Right lung (tissue), 5 donors: ENCODE results near the gene GRK5. TPM values are rescaled to one million over a fixed set of nuclear protein-coding genes. Genes with fewer than 3 reads are reported as not detected.

Experiments
- DNase-seq, 2 donors: peaks; one replicate each; pipeline ENCODE4 v3.0.0-alpha.2; 2013
- polyA plus RNA-seq, 5 donors: library from polyadenylated mRNA; unstranded; fragments of 120-200 nt; gene quantifications; one replicate each; pipeline versions ENCODE4 v1.2.1 to v1.2.3, GENCODE V29; 2013; ENCODE audit warnings: inconsistent platforms in 1 of 5, low replicate concordance in 1 of 5; ENCODE audit not compliant: insufficient read length in 5 of 5, insufficient read depth in 1 of 5

The GRK5 gene
- polyA plus RNA-seq, 5 donors = 52.2 to 60.0 (median 53.0) TPM

DNA sequence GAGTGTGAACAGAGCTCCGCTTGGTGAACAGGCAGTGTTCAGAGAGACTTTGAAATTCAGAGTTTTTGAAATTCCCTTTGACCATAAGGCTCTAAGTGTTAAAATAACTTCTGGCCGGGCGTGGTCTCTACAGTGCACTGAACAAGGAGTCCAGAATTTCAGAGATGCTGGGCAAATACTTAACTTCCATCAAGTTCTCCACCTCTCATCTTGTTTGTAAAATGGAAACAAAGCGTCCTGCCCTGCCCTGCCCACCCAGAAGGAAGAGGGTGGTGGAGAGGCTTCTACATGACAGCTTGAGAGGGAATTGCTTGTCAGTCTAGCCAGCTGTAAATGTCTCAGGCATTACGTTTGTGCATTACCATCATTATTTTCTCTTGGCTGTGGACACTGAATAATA is 232.6 kb downstream of the GRK5 start:
- no peak for DNase-seq

DNA sequence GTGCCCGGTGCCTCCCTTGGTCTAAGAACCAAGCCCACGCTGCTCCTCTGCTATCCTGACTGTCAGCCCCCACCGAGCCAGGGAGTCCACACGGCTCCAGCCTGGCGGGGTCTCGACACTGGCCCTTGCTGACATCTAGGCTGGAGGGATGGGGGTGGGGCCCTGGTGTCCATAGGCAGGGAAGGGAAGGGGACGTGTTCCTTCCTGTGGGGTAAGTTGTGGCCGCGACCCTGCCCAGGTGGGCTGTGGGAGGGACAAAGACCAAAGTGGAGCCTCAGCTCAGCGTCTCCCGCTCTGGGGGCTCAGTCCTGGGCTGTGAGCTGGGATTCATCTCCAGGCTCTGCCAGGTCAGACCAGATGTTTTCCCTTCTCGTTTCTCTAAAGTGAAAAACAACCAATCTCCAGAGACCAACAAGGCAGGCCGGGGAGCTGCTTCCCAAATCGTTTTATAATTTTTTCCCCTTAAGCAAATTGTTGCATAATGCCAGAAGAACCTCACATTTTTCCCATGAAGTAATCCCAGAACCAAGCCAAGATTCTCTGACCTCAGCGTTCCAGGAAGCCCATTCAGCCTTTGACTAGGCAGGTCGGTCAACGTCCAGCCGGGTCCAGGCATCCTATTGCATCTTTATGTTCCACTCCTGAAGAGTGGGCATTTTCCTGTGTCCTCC is 233.9 kb downstream of the GRK5 start:
- DNase-seq = no peak

DNA sequence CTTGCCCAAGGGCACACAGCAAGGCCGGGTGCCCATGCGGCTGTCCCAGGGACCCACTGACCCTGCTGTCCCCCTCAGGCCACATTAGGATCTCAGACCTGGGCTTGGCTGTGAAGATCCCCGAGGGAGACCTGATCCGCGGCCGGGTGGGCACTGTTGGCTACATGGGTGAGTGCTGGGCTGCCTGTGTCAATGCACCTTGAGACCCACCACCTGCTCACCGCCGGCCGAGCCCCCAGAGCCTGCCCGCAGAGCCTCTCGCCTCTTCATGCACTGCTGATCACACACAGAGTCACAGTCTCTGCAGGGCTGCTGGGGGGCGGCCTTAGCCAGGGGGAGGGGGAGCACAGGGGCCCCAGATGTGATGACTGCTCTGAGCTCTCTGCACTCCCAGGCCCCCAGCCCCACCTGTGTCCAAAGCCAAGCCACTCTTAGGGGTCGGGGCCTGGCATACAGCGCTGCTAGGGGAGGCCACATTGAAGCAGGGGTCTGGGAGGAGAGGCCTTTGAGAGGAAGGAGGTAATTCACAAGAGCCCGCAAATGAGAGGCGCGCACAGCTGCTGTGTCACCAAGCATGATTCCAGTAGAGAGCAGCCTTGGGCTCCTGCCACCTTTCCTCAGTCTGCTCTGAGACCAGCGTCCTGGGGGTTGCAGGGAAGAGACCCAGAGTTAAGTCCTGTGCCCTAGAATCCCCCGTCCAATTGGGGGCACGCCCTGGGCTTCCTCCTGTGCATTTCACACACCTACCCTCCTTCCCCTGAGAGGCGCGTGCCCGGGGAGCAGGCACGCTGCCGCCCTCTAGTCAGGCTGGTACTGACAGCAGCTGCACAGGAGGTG is 234.8 kb downstream of the GRK5 start:
- no peak for DNase-seq

DNA sequence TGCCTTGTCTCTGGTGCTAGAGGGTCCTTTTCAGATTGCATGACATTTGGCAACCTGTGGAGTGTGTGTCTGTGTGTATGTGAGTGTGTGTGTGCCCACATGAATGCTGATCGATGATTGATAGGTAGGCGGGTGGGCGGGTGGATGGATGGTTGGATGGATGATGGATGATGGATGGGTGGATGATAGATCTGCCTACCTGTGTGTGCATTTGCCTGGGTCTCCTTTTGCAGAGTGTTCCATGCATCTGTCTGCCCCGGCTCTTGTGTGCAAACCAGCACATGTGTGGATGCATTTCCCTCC is 235.3 kb downstream of the GRK5 start:
- no peak for DNase-seq

DNA sequence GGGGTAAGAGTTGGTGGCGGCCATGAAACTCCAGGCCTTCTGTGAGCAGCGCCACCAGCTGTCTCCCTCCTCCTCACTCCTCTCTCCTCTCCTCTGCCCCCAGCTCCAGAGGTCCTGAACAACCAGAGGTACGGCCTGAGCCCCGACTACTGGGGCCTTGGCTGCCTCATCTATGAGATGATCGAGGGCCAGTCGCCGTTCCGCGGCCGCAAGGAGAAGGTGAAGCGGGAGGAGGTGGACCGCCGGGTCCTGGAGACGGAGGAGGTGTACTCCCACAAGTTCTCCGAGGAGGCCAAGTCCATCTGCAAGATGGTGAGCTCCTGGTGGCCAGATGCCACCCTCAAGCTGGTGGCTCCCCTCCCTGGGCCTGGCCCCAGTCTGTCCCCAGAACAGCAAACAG is 236.1 kb downstream of the GRK5 start:
- no peak for DNase-seq

DNA sequence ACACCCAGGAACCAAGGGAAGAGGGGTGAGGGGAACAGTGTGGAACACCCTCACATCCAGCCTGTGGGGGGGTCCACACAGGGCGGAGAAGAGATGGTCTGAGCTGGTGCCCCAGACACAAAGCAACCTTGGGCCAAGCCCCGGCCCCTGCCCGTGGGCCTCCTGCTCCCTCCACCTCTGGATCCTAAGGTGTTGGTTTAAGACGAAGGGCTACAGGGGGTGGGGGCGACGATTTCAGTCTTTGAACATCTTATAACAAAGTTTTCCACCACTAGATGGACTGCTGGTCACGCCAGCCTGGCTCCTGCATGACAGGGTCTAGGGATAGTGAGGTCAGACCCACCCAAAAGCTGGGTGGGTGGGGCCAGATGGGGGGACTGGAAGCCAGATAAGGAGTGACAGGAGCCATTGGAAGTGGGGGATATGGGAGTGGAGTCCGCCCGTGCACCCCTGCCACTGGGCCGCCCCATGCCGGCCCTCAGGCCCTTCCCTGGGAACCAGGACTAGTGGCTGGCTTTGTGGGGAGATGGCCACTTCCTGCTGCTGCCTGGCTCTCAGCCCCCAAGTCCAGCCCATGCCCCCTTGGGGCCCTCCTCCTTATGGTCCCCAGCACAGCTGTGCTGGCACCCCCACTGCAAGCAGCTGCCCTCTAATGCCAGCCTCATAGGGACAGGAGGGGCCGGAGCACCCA is 236.7 kb downstream of the GRK5 start:
- DNase-seq = no peak

DNA sequence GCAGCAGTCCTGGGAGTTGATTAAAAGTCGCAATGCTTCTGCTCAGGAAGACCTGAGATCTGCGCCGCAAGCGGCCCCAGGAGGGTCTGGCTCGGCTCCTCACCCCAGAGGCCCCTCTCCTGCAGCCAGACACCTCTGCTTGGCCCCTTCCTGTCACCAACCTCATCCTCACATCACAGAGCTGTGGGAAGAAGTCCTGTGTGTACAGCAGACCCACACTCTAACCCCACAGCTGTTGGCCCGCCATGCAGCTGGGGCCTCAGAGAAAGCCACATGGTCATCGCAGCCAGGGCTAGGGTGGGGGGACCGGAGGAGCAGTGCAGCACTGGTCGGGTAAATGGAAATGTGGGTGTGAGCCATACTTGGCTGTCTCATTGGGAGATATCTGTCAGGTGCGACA is 237.5 kb downstream of the GRK5 start:
- no peak for DNase-seq

DNA sequence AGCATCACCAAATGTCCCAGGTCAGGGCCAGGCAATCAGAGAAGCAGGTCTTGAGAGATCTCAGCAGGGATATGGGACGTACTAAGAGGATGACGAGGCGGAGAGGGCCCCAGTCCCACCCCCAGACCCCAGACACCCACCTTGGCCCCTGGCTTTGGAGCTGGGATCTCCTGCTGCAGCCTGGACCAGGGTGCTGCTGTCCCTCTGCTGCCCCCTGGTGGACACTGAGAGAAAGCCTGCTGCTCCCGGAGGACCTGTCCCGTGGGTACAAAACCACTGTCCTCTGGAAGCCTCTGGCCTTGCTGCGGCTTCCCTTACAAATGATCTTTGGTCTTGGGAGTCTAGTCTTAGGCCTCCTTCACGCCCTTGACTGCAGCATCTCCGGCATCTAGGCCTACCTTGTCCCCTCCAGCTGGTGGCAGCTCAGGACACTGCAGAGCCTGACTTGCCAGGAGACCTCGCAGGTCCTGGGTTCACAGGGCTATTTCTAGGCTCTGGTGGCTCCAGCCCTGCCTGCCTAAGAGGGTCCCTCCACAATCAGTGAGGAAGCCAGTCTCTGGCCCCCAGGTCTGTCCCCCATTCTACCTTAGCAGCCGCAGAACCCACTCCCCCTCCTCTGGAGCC is 238.1 kb downstream of the GRK5 start:
- peak; percentile 71 to 81 for DNase-seq

DNA sequence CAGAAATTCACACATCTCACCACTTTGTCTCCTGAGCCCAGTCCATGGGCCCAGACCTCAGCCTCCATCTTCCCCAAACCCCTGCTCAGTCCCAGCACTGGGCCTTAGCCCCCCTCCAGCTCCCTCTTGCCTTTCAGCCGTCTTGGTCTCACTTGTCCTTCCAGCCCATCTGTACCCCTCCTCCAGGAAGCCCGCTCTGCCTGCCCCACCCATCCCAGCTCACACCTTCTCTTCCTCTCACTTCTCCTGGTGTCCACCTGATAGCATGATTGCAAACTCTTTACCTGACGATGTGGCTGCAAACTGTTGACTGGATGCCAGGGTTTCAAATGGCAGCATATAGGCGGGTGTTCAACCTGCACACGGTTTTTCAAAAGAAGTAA is 238.6 kb downstream of the GRK5 start:
- DNase-seq = no peak

DNA sequence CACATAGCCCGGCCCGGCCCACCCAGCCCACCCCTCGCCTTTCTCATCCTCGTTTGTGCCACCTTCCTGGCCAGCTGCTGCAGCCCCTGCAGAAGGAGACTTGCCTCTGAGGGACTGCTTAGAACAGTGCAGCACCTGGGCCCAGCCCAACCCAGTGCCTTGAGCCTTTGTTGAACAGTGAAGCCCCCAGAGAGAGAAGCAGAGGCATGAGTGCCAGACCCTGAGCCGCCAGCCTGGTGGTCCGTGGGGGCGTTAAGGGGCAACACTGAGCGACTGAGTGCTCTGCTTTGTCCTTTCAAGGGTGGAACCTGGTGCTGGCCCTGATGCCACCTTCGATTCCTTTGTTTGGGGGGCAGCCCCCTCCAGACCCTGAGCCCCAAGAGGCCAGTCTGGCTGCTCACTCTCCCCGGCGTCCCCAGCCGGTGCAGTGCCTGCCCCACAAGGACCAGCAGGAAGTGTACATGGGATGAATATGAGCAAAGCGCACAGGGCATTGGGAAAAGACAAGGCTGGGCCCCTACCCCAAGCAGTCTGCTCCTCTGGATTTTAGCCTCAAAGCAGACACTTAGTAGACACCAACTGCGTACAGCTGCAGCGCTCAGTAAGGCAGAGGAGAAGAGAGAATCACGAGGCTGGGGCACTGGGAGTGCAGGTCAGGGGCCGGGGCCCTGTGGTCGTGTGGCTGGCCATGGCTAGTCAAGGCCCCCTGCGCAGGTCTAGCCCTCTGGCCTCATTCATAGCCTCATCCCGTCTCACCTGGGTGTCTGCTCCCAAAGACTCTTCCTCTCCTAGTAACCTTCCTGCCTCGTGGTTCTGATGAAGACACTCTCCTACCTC is 239.3 kb downstream of the GRK5 start:
- DNase-seq = no peak

DNA sequence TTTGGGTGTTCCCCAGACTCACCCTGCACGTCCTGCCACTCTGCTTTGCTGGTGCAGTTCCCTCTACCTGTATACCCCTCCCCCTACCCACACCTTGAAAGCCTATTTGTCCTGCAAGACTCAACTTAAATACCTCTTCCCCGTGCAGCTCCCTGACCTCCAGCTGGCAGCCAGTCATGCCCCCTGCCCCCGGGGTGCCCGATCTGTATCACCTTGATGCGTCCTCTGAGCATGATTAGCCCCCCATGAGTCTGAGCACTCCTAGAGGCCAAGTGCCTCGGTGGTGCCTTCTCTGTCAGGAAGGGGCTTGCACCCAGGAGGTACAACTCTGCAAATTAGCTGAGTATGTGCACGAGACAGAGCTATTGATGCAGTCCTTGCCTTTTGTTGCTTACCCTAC is 240.1 kb downstream of the GRK5 start:
- DNase-seq = no peak

DNA sequence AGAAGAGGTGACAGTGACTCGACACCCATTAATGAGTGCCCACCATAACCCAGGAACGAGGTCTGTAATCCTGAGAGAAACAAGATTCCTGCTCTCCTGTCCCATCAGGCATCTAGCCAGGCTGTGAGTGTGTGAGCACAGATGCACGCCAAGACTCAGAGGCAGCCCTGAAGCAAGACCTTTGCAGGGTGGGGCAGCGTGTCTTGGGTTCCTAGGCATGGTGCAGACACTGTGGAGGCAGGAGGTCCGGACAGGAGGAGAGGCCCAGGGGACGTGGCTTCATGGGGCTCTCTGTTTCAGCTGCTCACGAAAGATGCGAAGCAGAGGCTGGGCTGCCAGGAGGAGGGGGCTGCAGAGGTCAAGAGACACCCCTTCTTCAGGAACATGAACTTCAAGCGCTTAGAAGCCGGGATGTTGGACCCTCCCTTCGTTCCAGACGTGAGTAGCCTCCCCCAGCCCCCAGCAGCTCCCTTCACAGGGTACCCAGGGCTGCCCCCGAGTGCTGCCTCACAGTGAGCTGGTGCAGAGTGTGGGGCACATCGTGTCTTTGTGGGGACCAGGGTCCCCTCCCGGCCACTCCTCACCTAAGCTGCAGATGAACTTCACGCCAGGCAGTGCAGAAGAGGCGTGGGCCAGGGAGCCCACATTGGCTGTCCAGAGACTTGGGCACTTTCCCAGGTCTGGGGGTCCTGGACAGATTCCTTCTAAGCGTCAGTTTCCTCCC is 240.6 kb downstream of the GRK5 start:
- DNase-seq = no peak

DNA sequence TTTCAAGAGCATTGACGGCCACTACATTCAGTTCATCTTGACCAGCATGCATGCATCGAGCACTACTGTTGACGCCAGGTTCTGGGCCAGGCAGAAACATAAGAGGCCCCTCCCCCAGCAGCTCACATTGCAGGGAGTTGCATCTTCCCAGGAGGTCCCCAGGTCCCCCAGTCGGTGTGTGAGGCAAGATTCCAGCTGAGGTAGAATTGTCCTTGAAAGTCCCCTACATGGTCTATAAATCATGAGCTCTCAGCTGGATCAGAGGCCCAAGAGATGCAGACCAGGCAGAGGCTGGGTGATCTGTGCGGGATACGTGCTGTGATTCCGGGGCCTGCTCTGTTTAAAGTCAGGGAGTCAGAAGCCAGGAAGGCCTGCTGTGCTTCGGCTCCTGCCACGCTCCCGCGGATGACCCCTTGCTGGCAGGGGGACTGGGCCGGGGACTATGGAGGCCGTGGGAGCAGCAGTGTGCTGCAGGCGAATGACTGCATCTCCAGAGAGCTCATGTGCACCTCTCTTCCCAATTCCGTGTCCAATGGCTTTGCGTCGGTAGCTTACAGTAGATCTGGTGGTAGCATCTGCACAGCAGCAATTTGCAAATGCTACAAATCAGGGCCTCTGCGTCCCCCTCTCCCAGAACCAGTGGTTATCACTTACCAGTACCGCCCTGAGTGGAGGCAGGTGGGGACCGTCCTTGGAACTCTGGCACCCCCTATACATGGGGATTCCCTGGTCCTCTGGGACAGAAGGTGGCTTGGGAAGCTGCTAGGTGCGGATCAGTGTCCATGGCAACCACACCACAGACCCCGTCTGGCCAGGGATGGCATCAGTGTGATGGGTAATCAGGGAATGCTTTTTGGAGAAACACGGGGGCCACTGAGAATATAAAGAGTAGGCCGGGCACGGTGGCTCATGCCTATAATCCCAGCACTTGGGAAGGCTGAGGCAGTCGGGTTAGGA is 241.5 kb downstream of the GRK5 start:
- DNase-seq = no peak

DNA sequence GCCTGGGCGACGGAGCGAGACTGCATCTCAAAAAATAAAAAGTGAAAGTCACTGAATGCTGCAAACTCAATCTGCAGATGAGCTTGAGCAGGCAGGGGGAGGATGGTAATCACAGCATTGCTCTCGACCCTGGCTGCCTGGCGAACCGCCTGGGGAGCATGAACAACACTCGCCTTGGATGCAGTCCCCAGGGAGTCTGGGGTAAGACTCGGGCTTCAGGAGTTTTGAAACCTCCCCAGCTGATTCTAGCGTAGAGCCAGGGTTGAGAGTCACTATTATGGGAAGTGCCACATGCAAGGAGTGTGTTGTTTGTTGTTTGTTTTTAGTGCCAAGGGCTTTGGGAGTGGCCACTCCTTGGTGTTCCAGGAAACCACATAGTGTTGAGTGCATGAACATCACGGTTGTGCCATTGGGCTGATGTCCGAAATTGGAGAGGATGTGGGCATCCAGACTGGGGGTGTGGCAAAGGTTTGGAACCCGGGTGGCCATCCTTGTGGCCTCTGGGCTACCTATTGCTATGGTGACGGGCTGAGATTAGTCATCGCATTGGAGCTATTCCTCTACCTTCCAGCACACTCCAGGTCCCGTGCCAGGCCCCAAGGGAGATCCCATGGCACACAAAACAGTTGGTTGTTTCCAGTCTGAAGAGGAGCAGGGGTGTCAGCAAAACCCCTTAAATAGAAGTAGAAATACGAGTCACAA is 242.5 kb downstream of the GRK5 start:
- no peak for DNase-seq

DNA sequence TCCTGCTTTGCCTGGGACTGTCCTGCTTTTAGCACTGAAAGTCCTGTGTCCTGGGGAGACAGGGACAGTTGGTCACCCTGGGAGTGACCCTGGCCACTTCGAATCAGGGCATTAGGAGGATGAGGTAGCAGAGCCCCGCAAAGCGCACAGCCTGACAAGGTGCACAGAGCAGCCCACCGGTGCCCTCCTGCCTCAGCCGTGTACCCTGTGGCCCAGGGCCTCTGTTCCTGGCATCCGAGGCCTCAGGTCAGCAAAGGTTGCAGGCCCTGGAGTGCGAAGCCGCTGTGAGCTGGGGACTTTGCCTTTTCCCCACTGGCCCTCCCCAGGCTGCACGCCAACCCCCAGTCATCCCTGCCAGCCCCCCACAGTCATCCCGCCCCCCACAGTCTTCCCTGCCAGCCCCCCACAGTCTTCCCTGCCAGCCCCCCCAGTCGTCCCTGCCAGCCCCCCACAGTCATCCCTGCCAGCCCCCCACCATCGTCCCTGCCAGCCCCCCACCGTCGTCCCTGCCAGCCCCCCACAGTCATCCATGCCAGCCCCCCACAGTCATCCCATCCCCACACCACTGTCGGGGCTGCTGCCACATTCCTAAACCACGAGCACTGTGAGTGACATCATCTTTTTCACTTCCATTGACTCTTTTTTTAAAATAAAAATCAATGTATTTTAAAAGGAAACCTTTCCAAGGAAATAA is 243.4 kb downstream of the GRK5 start:
- DNase-seq = no peak

DNA sequence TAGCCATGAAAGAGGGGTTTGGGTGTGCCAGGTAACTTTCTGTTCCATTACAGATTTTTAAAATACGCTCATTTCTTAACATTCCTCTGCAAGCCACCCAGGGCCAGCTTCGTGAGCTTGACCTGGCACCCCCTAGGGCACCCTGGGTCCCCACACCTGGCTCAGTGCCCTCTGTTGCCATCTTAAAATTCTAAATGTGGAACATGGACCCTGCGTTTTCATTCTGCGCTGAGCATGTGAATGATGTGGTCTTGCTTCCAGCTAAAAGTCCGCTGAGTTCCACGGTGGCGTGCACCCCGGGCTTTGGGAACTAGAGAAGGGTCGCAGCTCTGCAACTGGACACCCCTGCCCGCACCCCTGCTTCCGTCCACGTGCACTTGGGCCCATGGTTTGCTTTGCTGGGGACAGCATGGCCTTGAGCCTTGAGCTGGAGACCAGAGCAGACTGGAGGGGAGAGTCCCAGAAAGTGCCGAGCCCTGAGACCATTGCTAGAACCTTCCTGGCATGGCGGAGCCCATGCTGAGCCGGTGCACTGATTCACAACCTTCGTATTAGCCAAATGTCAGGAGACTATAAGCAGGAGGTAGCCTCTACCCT is 244.0 kb downstream of the GRK5 start:
- no peak for DNase-seq

DNA sequence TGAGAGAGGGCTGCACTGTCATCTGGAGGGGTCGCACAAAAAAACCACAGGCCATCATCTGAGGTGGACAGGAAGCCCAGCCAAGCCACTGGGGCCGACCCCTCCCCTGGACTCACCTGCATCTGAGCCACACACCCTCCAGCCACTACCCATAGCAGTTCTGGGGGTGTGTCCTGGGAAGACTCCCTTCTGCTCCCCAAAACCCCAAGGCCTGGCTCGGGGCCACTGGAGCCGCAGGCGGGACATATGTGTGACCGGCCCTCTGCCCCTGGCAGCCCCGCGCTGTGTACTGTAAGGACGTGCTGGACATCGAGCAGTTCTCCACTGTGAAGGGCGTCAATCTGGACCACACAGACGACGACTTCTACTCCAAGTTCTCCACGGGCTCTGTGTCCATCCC is 245.0 kb downstream of the GRK5 start:
- no peak for DNase-seq

DNA sequence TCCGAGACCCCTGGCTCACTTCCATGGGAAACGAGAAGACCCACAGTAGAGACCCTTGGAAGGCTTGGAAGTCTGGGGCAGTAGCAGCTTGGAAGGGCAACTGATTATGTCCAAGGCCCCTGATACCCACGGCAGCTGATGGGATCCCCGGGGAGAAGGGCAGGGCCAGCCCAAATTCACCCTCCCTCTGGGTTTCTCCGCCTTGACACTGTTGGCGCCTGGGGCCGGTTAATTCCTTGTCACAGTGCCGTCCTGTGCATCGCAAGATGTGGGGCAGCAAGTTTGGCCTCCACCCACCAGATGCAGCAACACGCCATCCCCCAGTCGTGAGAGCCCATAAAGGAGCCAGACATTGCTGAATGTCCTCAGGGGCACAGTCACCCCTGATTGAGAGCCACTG is 245.9 kb downstream of the GRK5 start:
- DNase-seq = no peak
